Suppressor macrophage treated with lipopolysaccharide for 4 hours (primary cell): ENCODE results near the gene TRAPPC12.

Experiments
- DNase-seq: peaks from one replicate; pipeline ENCODE4 v3.0.0-alpha.2; 2020

The TRAPPC12 gene

GRCh38 chr2:3409627-3410170, 30.2 kb downstream of the TRAPPC12 start:
- no peak for DNase-seq

GRCh38 chr2:3411103-3411502, 31.6 kb downstream of the TRAPPC12 start:
- DNase-seq: no peak

GRCh38 chr2:3413697-3414096, 34.2 kb downstream of the TRAPPC12 start:
- DNase-seq: no peak

- no peak for DNase-seq
Observed at GRCh38 chr2:3414133-3414860, 34.8 kb downstream of the TRAPPC12 start.

- no peak for DNase-seq
Observed at GRCh38 chr2:3418766-3419404, 39.4 kb downstream of the TRAPPC12 start.

- no peak for DNase-seq
Observed at GRCh38 chr2:3420076-3420768, 40.7 kb downstream of the TRAPPC12 start.

- no peak for DNase-seq
Observed at GRCh38 chr2:3420769-3421397, 41.4 kb downstream of the TRAPPC12 start.

GRCh38 chr2:3421580-3421979, 42.1 kb downstream of the TRAPPC12 start:
- DNase-seq: no peak

GRCh38 chr2:3422161-3422779, 42.8 kb downstream of the TRAPPC12 start:
- DNase-seq: no peak

- DNase-seq: peak; percentile 78
Observed at GRCh38 chr2:3423492-3424170, 44.1 kb downstream of the TRAPPC12 start.

GRCh38 chr2:3424171-3424795, 44.8 kb downstream of the TRAPPC12 start:
- DNase-seq: no peak

GRCh38 chr2:3426615-3427014, 47.1 kb downstream of the TRAPPC12 start:
- DNase-seq: no peak

- no peak for DNase-seq
Observed at GRCh38 chr2:3427272-3427671, 47.8 kb downstream of the TRAPPC12 start.

- no peak for DNase-seq
Observed at GRCh38 chr2:3428577-3428976, 49.1 kb downstream of the TRAPPC12 start.

- DNase-seq: no peak
Observed at GRCh38 chr2:3429066-3429610, 49.6 kb downstream of the TRAPPC12 start.

- DNase-seq: peak; percentile 6
Observed at GRCh38 chr2:3430172-3430571, 50.7 kb downstream of the TRAPPC12 start.

GRCh38 chr2:3430740-3431490, 51.4 kb downstream of the TRAPPC12 start:
- no peak for DNase-seq

GRCh38 chr2:3432067-3432466, 52.6 kb downstream of the TRAPPC12 start:
- DNase-seq: no peak

- no peak for DNase-seq
Observed at GRCh38 chr2:3432693-3433338, 53.3 kb downstream of the TRAPPC12 start.

- no peak for DNase-seq
Observed at GRCh38 chr2:3433339-3433699, 53.8 kb downstream of the TRAPPC12 start.
